IPS DF 4.7 (cell line): Measurements from ENCODE around the gene SP5.
"Not testable (repeated sequence)": the region's sequence is repeated elsewhere in the genome, so short reads cannot be mapped to it uniquely, and the experiment has no call there.

Experiments
- DNase-seq: peaks from one replicate; pipeline ENCODE4 v3.0.0-alpha.2; 2013; ENCODE audit warnings: low spot score; ENCODE audit errors: extremely low read depth

Gene SP5

GRCh38 chr2:170715062-170715931 lies at the start of gene SP5:
TSS of gene SP5 (plus strand) at chr2:170715337. CDS start at chr2:170715513, 176 bp downstream.
- no peak for DNase-seq

DNA sequence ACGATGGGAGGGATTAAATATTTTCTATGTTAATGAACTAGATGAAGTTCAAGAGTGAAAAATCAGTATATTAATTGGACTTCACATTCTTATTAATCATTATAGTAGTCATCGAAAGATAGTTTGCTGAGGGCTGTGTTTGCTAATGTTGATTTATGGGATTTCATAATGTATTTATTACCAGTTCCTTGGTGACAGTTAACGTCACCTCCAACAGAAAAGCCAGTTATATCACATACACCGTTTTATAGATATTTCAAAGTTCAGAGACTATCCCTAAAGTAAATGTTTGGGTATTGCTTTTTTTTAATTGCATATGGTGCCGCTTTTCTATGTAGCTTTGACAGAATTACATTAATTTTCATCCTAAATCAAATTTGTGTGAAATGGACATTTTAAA lies 49.4 kb upstream of the SP5 start:
- DNase-seq: no peak

- DNase-seq: no peak
Observed at GRCh38 chr2:170669909-170670308, 45.2 kb upstream of the SP5 start.

DNA sequence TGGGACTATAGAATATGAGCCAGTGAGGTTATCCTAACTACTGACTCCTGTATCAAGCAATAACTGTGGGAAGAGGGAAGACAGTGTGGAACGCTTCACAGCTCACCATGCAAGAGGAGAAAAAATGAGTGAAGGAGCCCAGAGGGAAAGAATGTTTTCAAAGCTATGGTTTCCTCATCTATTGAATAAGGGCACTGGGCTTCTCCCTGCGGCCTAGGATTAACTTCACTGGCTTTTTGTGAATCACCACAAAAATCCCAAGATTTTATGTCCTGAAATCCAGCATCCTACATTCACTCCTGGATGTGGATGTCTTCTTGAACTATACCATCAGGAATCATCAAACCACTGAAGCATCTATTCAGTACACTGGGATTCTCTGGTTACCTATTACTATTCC lies 44.5 kb upstream of the SP5 start:
- DNase-seq: no peak

DNA sequence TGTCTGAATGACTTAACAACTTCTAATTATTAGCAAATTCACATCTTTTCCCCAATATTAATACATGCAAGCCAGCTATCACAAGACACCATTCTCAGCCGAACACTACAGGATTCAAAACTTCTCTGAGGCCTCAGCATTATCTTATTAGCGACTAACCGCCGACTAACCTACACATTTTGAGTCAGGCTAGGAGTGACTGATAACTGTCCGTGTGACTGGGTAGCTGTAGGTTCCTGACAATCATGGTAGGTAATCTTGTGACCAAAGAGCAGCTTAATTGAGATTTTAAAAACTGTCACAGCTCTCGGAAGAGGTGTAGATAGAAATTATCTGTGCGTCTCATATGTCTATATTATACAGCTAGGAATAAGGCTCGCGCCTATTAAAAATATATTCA lies 44.1 kb upstream of the SP5 start:
- DNase-seq: no peak

DNA sequence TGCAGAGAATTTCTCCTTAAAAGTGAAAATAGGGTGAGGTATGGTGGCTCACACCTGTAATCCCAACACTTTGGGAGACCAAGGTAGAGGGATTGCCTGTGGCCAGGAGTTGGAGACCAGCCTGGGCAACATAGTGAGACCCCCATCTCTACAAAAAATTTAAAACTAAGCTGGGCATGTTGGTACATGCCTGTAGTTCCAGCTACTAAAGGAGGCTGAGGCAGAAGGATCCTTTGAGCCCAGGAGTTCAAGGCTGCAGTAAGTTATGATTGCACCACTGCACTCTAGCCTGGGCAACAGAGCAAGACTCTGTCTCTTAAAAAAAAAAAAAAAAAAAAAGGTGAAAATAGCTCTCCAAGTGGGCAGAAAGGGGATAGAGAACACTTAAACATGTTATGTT lies 40.9 kb upstream of the SP5 start:
- not testable (repeated sequence) for DNase-seq

- no peak for DNase-seq
Observed at GRCh38 chr2:170675701-170676100, 39.4 kb upstream of the SP5 start.

- DNase-seq: no peak
Observed at GRCh38 chr2:170679607-170680079, 35.5 kb upstream of the SP5 start.

DNA sequence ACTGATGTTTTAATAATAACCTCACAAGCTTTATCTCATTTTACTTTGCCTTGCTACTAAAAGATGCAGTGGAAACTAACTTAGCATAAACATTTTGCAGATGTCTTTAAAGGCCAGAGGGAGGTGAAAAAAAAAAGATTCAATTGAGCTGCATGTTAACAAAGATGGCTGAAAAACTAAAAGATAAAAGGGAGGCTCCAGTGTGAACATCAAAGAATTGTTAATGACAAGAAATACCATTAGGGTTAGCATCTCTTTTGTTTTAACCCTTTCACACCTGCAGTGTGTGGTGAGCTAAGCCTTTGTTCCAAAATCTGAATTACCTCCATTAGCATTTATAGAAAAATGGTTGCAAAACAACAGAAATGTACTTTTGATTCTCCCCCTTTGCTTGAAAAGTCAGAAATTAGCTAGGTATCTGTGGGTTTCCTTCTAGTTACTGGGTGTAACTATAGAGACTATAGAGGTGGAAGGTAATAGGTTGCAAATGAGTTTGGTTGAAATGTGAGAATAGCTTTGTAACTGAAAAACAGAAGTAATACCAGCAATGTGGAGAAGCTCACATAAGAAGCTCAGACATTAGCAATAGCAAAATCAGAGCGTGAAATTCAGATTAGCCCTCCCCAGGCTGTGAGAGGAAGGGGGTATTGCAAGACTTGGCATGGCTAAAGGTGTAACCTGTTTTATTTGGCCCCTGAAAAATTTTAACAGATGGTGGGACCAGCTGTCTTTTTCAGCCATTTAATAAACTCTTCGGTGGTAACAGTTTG lies 34.8 kb upstream of the SP5 start:
- DNase-seq: no peak

DNA sequence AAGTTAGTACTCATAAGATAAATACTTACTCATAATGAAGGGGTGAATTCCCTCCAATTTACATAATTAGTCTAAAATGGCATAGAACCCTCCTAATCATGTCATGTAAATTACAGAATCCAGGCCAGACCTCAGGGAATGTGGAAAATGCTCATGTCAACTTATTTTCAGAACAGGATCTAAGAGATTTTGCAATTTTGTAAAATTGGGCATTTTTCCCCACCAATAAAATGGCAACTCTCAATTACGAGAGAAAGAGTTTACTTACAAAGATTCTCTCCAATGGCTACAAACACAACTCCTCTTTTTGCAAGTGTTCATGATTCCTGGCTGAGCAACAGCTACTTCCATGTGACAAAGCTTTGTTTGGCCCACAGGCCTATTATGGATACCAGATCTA lies 33.8 kb upstream of the SP5 start:
- no peak for DNase-seq

GRCh38 chr2:170685591-170685990 lies 29.5 kb upstream of the SP5 start:
- no peak for DNase-seq

GRCh38 chr2:170689481-170689880 lies 25.7 kb upstream of the SP5 start:
- no peak for DNase-seq

- DNase-seq: no peak
Observed at GRCh38 chr2:170690640-170691039, 24.5 kb upstream of the SP5 start.

DNA sequence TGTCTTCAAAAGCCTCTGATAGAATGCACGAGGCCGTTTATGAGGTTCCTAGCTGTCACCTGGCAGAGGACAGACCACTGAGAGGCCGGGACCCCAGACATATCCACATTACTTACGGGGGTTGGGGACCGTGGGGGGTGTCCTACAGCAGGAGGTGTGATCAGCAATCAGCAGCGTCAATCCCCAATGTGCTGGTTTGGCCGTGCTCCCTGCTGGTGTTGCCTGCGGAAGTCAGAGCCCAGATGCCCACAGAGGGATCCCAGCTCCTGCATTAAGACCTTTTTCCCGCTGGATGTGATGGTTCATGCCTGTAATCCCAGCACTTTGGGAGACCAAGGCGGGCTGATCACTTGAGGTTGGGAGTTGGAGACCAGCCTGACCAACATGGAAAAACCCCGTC lies 20.8 kb upstream of the SP5 start:
- no peak for DNase-seq

DNA sequence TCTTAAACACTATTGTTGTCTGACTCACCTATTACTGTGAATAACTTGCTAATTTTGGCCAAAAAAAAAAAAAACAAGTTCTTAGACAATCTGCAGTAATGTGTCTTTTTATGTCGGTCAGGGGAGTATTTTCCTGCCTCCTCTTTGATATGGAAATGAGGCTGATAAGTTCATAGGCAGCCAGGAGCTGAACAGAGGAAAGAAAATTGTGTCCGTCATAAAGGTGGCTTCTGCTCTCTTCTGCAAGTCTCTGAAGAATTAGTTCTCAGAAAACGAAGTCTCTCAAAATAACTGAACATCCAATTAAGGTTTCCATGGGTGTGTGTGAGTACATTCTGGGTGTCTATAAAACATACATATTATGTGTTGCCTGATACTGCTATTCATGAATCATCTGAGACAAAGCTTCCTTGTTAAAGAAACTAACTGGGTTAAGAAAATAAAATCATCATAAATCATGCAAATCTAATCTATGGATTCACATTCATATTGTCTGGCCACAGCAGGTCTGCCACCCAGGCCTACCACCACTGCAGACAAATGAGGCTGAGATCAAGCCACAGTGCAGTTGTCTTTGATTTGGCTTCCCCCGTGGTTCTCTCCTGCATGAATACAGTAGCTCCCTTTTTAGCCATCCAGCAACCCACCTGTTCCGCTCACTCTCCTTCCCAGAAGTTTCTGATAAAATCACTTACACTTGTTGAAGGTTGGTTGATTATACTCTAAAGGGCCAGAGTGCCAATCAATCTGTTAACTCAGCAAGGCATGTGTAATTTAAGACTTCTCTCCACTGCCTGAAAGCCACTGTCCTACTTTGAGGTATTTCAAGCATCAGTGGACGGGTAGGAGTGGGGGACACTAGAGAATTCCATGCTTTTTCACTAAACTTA lies 19.4 kb upstream of the SP5 start:
- no peak for DNase-seq

DNA sequence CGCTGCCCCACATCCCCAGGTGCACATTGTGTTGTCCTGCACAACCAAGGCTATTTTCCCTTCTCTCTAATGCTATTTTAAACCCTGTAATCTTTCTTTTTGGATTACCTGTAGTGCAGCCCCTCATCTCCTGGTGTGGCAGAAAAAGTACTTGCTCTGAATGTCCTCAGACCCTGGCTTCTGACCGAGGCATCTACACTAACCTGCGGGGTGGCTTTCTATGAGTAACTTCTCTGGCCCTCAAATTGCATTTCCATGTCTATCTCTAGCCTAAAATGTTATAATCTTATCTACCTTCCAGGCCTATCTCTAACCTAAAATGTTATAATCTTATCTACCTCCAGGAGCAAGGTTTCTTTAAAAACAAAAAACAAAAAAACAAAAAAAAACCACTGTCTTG lies 18.2 kb upstream of the SP5 start:
- no peak for DNase-seq

- DNase-seq: no peak
Observed at GRCh38 chr2:170701011-170701410, 14.1 kb upstream of the SP5 start.

GRCh38 chr2:170703776-170704476 lies 11.2 kb upstream of the SP5 start:
- DNase-seq: no peak

DNA sequence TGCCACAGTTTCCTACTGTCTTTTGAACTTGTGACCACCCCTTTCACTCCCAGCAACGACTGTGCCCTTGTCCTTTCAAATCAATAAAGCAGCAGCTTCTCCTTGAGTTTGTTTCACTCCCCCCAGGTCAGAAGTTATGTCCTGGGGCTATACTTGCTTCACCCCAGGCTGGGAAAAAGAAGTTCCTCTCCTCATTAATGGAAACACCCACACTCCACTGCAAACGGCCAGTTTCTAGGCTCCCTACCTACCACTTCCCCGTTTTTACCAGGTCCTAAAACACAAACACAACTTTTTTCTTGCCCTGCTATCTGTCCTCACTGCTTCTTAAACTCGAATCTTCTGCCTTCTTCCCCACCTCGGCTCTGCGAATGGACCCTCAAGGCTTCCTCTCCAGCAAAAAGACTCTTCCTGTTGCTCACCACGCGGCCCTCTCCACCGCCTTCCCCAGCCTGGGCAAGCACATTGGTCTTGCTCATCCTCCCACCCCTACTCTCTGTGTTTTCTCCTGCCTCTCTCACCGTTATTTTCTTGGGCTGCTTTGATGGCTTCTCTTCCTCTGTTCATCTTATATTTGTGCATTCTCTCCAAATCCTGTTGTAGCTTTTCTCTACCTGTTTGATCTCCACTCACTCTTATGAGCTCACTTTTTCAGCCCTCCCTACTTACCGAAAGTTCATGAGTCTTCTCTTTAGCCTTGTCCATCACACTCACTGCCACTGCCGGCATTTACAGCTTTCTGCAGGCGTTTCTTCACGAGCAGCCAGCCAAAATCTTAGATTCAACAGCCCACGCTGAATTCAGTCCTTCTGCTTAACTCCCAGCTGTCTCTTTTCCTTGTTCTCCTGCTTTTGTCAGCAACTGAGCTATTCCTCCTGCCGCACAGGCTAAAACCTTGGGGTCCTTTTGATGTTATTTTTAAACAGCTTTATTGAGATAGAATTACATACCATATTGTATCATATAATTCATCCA lies 7.0 kb upstream of the SP5 start:
- DNase-seq: no peak

- DNase-seq: no peak
Observed at GRCh38 chr2:170710609-170710979, 4.5 kb upstream of the SP5 start.
